ENCODE results near the gene CSF1.

DNA sequence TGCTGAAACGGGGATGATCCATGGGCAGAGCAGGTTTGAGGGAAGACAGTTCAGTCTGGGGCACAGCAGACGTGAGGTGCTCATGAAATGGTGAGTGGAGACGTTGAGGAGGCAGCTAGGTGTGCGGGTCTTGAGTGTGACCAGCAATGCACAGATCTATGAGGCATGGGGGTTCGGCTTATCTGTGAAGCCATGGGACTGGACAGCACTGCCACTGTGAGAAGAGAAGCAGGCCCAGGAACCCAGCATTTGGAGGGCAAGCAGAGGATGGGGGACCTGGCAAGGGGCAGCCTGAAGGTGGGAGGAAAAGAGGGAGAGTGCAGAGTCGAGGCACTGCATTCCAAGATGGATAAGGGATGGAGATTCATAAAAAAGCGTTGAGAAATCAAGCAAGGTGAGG, 8.0 kb downstream of the CSF1 start:
- TF ChIP-seq POLR2A (IDR thresholded peaks at IDR 0.05), result no peak
- TF ChIP-seq, protein P1, sequence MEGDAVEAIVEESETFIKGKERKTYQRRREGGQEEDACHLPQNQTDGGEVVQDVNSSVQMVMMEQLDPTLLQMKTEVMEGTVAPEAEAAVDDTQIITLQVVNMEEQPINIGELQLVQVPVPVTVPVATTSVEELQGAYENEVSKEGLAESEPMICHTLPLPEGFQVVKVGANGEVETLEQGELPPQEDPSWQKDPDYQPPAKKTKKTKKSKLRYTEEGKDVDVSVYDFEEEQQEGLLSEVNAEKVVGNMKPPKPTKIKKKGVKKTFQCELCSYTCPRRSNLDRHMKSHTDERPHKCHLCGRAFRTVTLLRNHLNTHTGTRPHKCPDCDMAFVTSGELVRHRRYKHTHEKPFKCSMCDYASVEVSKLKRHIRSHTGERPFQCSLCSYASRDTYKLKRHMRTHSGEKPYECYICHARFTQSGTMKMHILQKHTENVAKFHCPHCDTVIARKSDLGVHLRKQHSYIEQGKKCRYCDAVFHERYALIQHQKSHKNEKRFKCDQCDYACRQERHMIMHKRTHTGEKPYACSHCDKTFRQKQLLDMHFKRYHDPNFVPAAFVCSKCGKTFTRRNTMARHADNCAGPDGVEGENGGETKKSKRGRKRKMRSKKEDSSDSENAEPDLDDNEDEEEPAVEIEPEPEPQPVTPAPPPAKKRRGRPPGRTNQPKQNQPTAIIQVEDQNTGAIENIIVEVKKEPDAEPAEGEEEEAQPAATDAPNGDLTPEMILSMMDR (IDR thresholded peaks at IDR 0.05), result no peak
